T-helper 22 cell (primary cell): ENCODE data around the gene BRICD5.

Experiments
- DNase-seq: peaks from one replicate; pipeline ENCODE4 v3.0.0-alpha.2; 2020; ENCODE audit warnings: low read depth

Gene BRICD5

DNA sequence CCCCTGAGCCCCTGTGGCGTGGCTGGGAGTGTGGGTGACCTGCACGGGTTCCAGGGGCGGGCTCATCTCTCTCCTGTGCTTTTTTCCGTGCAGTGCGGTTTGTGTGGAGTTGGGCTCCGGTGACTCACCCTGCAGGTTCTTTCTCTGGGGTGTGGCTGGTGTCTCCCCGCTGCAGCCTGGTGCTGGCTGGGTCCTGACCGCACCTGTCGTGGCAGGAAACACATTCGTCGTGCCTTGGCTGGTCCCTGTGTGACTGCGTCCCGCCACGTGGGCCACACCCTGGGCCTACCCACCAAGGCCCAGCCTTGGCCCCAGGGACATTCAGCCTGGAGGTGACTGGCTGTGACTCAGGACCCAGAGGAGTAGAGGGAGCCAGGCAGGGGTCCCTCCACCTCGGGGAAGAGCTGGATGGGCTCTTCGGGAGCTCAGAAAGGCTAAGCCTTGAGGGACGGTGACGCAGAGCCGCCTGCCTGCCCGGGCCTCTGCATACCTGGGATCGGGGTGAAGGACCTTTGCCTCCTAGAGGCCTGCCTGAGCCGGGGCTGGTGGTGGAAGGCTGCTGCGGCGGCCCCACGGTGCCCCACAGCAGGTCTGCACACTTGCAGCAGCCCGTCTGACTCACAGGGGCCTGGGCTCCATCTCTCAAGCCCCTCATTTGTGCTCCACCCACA, 47.3 kb downstream of the BRICD5 start:
- no peak for DNase-seq

DNA sequence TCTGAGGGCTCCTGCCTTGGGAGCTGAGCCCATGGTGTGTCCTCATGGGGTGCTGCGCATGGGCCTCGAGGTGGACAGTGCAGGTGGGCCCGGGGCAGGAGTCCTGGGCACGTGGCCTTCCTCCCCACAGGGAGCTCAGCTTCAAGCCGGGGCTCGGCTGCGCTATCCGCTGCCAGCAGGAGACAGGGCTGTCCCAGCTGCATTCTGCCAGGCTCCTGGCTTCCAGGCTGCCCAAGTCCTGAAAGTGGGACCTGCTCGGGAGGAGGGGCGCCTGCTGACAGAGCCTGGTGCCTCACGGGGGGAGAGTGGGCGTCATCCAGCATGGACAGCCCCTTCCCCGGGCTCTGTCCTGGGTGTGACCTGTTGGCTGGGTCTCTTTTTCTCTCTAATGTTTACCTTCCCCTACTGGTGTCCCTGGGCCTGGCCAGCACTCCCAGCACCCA, 48.0 kb downstream of the BRICD5 start:
- DNase-seq = no peak

DNA sequence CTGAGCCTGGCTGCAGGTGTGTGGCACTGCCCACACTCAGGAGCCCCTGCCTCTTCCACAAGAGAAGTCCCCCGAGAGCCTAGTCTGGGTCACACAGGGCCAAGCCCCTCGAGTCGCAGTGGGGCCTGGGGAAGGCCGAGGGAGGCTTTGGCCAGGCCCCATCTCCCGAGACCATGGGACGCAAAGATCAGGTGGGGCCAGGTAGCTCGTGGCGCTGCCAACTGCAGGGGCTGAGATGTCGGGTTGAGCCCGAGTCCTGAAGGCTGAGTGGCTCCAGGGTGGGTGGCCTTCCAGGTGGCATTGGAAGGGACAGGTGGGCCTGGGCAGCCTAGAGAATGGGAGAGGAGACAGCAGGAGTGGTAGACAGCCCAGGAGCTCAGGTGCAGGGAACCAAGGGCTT, 48.8 kb downstream of the BRICD5 start:
- no peak for DNase-seq

DNA sequence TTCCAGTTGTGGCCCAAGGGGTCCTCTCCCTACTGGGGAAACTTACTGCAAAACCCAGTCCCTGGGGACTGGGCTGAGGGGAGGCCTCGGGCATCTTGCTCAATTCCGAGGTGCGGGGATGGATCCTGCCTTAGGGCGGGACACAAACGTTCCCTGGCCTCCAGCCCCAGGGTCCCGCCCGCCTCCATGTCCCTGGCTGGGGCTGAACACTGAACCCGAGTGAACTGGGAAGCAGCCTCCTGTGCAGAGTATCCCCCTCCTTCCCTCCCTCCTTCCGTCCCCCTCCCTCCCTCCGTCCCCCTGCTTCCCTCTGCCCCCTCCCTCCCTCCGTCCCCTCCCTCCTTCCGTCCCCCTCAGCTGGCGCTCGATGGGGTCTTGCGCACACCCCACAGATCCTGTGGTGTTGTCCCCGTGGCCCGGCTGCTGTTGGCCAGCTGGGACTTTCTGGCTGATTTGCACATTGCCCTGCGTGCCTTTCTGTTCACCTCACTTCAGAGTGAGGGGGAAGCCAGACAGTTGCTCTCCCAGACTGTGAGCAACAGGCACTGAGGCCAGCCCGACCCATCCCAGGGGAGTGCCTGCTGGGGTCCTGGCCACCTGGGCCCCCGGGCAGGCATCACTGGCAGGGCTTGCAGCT, 49.6 kb downstream of the BRICD5 start:
- DNase-seq = no peak
